Endodermal cell (in vitro differentiated cells): ENCODE data around the gene LCN6. TPM values are rescaled to one million over a fixed set of nuclear protein-coding genes. Genes with fewer than 3 reads are reported as not detected.

Experiments
- DNase-seq: peaks from one replicate; pipeline ENCODE4 v3.0.0-alpha.2; 2017
- H3K27ac ChIP-seq: 2 replicates; pipeline ENCODE4 v1.5.1; 2013; ENCODE audit warnings: mild to moderate bottlenecking, low read depth, low read length, moderate library complexity
- H3K27me3 ChIP-seq: 2 replicates; pipeline ENCODE4 v1.6.1; 2013; ENCODE audit warnings: mild to moderate bottlenecking, low read length, moderate library complexity; ENCODE audit not compliant: insufficient read depth, control insufficient read depth, poor library complexity, severe bottlenecking
- H3K36me3 ChIP-seq: 2 replicates; pipeline ENCODE4 v1.7.0; 2013; ENCODE audit warnings: mild to moderate bottlenecking, low read length, moderate library complexity; ENCODE audit not compliant: control insufficient read depth, insufficient read depth
- H3K4me1 ChIP-seq: one replicate; pipeline ENCODE4 v1.7.0; 2013; ENCODE audit warnings: low read length; ENCODE audit not compliant: control insufficient read depth, insufficient read depth
- H3K4me3 ChIP-seq: 2 replicates; pipeline ENCODE4 v1.5.1; 2013; ENCODE audit warnings: mild to moderate bottlenecking, low read length, moderate library complexity
- H3K9ac ChIP-seq: 2 replicates; pipeline ENCODE4 v1.6.1; 2013; ENCODE audit warnings: mild to moderate bottlenecking, low read length, moderate library complexity; ENCODE audit not compliant: poor library complexity, severe bottlenecking; ENCODE audit errors: extremely low read depth
- H3K9me3 ChIP-seq: 2 replicates; pipeline ENCODE4 v1.6.1; 2013; ENCODE audit warnings: mild to moderate bottlenecking, low read length, moderate library complexity; ENCODE audit not compliant: control insufficient read depth
- H3K27ac Mint-ChIP-seq: 2 replicates; pipeline ENCODE4 v1.8.0; 2020; ENCODE audit warnings: mixed read lengths
- H3K27me3 Mint-ChIP-seq: 2 replicates; pipeline ENCODE4 v1.8.0; 2021; ENCODE audit warnings: mild to moderate bottlenecking, mixed read lengths; ENCODE audit not compliant: insufficient read depth
- H3K36me3 Mint-ChIP-seq: 2 replicates; pipeline ENCODE4 v1.8.0; 2020; ENCODE audit warnings: low read depth, mixed read lengths
- H3K4me1 Mint-ChIP-seq: 2 replicates; pipeline ENCODE4 v1.8.0; 2020; ENCODE audit warnings: mixed read lengths
- H3K4me3 Mint-ChIP-seq: 2 replicates; pipeline ENCODE4 v1.8.0; 2020; ENCODE audit warnings: mild to moderate bottlenecking, moderate library complexity, mixed read lengths
- H3K9me3 Mint-ChIP-seq: 2 replicates; pipeline ENCODE4 v1.8.0; 2020; ENCODE audit warnings: mild to moderate bottlenecking, mixed read lengths
- WGBS, 2 experiments: methylation state at CpG; one replicate each; pipeline versions ENCODE4 v1.1.5 to v1.1.7; 2013; ENCODE audit warnings: missing lambda C conversion rate in 2 of 2, mixed read lengths in 1 of 2; ENCODE audit not compliant: insufficient coverage in 1 of 2, insufficient read length in 1 of 2; 5-methylcytosine and 5-hydroxymethylcytosine counted together
- total RNA-seq, 2 donors: library from RNA; stranded (reverse); fragmentation: NEBNext Ultra II Directional in 1 of 2; extraction: Animal tissue kit (Norgen Biotek cat#: 25700) in 1 of 2; gene quantifications; 2 replicates in 1 of 2; 3 replicates in 1 of 2; pipeline ENCODE4 v1.2.1, GENCODE V29; 2021
- TF ChIP-seq, protein P1 (sequence below): fragments of 200-600 bp; sonication (generic); conservative IDR thresholded peaks from 2 replicates; pipeline ENCODE4 v1.5.0; 2021; ENCODE audit warnings: antibody characterized with exemption, mild to moderate bottlenecking

The LCN6 gene
- total RNA-seq, 2 donors from 2014 or later = not detected

GRCh38 chr9:136721339-136722092 is 26.8 kb downstream of the LCN6 start:
- DNase-seq = peak; percentile 63
- TF ChIP-seq, protein P1, sequence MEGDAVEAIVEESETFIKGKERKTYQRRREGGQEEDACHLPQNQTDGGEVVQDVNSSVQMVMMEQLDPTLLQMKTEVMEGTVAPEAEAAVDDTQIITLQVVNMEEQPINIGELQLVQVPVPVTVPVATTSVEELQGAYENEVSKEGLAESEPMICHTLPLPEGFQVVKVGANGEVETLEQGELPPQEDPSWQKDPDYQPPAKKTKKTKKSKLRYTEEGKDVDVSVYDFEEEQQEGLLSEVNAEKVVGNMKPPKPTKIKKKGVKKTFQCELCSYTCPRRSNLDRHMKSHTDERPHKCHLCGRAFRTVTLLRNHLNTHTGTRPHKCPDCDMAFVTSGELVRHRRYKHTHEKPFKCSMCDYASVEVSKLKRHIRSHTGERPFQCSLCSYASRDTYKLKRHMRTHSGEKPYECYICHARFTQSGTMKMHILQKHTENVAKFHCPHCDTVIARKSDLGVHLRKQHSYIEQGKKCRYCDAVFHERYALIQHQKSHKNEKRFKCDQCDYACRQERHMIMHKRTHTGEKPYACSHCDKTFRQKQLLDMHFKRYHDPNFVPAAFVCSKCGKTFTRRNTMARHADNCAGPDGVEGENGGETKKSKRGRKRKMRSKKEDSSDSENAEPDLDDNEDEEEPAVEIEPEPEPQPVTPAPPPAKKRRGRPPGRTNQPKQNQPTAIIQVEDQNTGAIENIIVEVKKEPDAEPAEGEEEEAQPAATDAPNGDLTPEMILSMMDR = no peak
- H3K4me3 ChIP-seq = no peak overlapping the region
- Mint-ChIP-seq H3K4me1 (peaks cover 11% of the 10 kb centered on the region), H3K27ac (no peak overlapping the region), H3K4me3 (no peak overlapping the region), H3K27me3 (no peaks in the 10 kb centered on the region), H3K36me3 (peaks cover 35% of the 10 kb centered on the region), H3K9me3 (no peaks in the 10 kb centered on the region)
- H3K9ac ChIP-seq = no peak overlapping the region
- 93 to 96% methylated on average over 24 to 30 of the region's 30 CpGs for WGBS, 2 experiments
- peaks cover 6% of the 10 kb centered on the region for H3K4me1 ChIP-seq
- H3K36me3 ChIP-seq = peaks cover 33% of the 10 kb centered on the region
- H3K9me3 ChIP-seq = no peaks in the 10 kb centered on the region
- H3K27me3 ChIP-seq = no peaks in the 10 kb centered on the region
- H3K27ac ChIP-seq = no peak overlapping the region

DNA sequence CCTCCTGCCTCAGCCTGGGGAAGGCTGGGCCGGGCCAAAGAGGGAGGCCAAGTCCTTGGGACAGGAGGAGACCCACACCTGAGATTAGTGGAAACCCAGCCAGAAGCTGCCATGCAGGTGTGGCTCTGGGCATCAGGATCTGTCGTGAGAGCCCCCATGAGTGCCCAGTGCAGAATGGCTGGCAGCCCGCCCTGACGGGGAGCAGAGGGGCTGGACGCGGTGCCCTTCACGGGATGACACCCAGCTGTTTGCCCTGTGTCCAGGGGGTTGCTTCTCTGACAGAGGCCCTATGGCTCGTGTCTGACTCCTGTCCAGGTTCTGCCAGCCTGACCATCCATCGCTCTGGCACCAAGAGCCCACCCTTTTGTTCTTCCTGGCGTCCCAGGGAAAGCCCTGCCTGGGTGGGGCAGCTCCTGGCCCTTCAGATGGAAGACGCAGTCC is 27.4 kb downstream of the LCN6 start:
- Histone ChIP-seq H3K36me3 (peaks cover 28% of the 10 kb centered on the region), H3K4me3 (no peak overlapping the region), H3K9me3 (no peaks in the 10 kb centered on the region), H3K27ac (peak overlapping the region; percentile 73), H3K9ac (no peak overlapping the region), H3K4me1 (peaks cover 2% of the 10 kb centered on the region), H3K27me3 (no peaks in the 10 kb centered on the region)
- H3K9me3 Mint-ChIP-seq = no peaks in the 10 kb centered on the region
- H3K27me3 Mint-ChIP-seq = no peaks in the 10 kb centered on the region
- peaks cover 5% of the 10 kb centered on the region for H3K4me1 Mint-ChIP-seq
- H3K27ac Mint-ChIP-seq = no peak overlapping the region
- 91% methylated on average over 9 to 11 of the region's 11 CpGs for WGBS, 2 experiments
- H3K4me3 Mint-ChIP-seq = no peak overlapping the region
- peak; percentile 53 for DNase-seq
- H3K36me3 Mint-ChIP-seq = peaks cover 29% of the 10 kb centered on the region
- TF ChIP-seq, protein P1 = no peak

GRCh38 chr9:136720251-136720897 is 28.0 kb downstream of the LCN6 start:
- no peak overlapping the region for H3K4me3 Mint-ChIP-seq
- H3K27ac Mint-ChIP-seq = no peak overlapping the region
- H3K4me1 Mint-ChIP-seq = peaks cover 1% of the 10 kb centered on the region
- Histone ChIP-seq H3K36me3 (peaks cover 22% of the 10 kb centered on the region), H3K4me1 (no peaks in the 10 kb centered on the region), H3K9ac (no peak overlapping the region), H3K9me3 (no peaks in the 10 kb centered on the region), H3K4me3 (no peak overlapping the region), H3K27ac (peak overlapping the region; percentile 73), H3K27me3 (no peaks in the 10 kb centered on the region)
- WGBS, 2 experiments = 40 to 71% methylated on average over 1 to 20 of the region's 20 CpGs
- no peaks in the 10 kb centered on the region for H3K27me3 Mint-ChIP-seq
- H3K9me3 Mint-ChIP-seq = no peaks in the 10 kb centered on the region
- TF ChIP-seq, protein P1 = no peak
- DNase-seq = peak; percentile 63
- H3K36me3 Mint-ChIP-seq = peaks cover 26% of the 10 kb centered on the region
